GM10248 (cell line): ENCODE measurements around the gene HGS.

ENCODE experiments used
- CTCF ChIA-PET: fragments of 300-600 bp; sonication (Branson Sonifier 250); formaldehyde crosslinking; extraction: SDS; loops from one replicate; lab custom pipeline; 2021; ENCODE audit warnings: antibody characterized with exemption; lab: Yijun Ruan, JAX
- POLR2A ChIA-PET: fragments of 350-650 bp; sonication (Branson Sonifier 250); formaldehyde crosslinking; extraction: SDS; loops from one replicate; lab custom pipeline; 2020; ENCODE audit warnings: antibody characterized with exemption; lab: Yijun Ruan, JAX
- DNase-seq: peaks from one replicate; pipeline ENCODE4 v3.0.0; 2012; ENCODE audit errors: extremely low spot score
- CTCF ChIP-seq: IDR thresholded peaks from 2 replicates; pipeline ENCODE4 v1.5.1; 2012; ENCODE audit warnings: mild to moderate bottlenecking, low read depth; ENCODE audit errors: extremely low read depth, missing control alignments, control extremely low read depth

The HGS gene

GRCh38 chr17:81727324-81728031, 43.7 kb downstream of the HGS start:
- no peak for TF ChIP-seq CTCF
- DNase-seq = no peak
- ChIA-PET CTCF (no interaction called here), POLR2A (no interaction called here)

GRCh38 chr17:81733507-81734404, 49.9 kb downstream of the HGS start:
- ChIA-PET POLR2A (no interaction called here), CTCF (interaction anchor here (0.7 to 3.6 kb wide), 9 partner anchors 9 to 121 kb away, joined by 3 to 16 read pairs (median 3); no protein-coding TSS in a partner anchor)
- peak; percentile 93 for DNase-seq
- TF ChIP-seq CTCF = peak; percentile 96

- no peak for DNase-seq
- POLR2A ChIA-PET = no interaction called here
- CTCF ChIA-PET = interaction anchor here (0.8 to 3.6 kb wide), 14 partner anchors 10 to 287 kb away, joined by 3 to 16 read pairs (median 4); no protein-coding TSS in a partner anchor
- TF ChIP-seq CTCF = no peak
Measured at GRCh38 chr17:81734405-81735263, 50.8 kb downstream of the HGS start.

GRCh38 chr17:81735264-81736102, 51.7 kb downstream of the HGS start:
- TF ChIP-seq CTCF = no peak
- peak; percentile 67 for DNase-seq
- ChIA-PET CTCF (interaction anchor here (0.8 to 3.6 kb wide), 12 partner anchors 11 to 286 kb away, joined by 3 to 16 read pairs (median 3); no protein-coding TSS in a partner anchor), POLR2A (interaction anchor here (0.5 kb wide), 1 partner anchor 19 kb away, joined by 6 read pairs; no protein-coding TSS in a partner anchor)

- POLR2A ChIA-PET = no interaction called here
- no peak for DNase-seq
- CTCF ChIA-PET = interaction anchor here (1.1 to 1.3 kb wide), 2 partner anchors 9 to 56 kb away, joined by 3 to 4 read pairs; no protein-coding TSS in a partner anchor
- no peak for TF ChIP-seq CTCF
Measured at GRCh38 chr17:81737947-81738800, 54.4 kb downstream of the HGS start.
